Activated T-helper 1 cell treated with anti-CD3 and anti-CD28 coated beads, Interleukin-2, amount 50 U/mL, for 16 hours (primary cell): ENCODE data around the gene SSTR5.
"Not testable (repeated sequence)": the region's sequence is repeated elsewhere in the genome, so short reads cannot be mapped to it uniquely, and the experiment has no call there.

Experiments used
- DNase-seq, 2 donors: peaks; one replicate each; pipeline ENCODE4 v3.0.0-alpha.2; 2020; ENCODE audit warnings: low read depth in 1 of 2, low spot score in 1 of 2

The SSTR5 gene

GRCh38 chr16:1090620-1091587, 18.4 kb downstream of the SSTR5 start:
- no peak for DNase-seq

DNA sequence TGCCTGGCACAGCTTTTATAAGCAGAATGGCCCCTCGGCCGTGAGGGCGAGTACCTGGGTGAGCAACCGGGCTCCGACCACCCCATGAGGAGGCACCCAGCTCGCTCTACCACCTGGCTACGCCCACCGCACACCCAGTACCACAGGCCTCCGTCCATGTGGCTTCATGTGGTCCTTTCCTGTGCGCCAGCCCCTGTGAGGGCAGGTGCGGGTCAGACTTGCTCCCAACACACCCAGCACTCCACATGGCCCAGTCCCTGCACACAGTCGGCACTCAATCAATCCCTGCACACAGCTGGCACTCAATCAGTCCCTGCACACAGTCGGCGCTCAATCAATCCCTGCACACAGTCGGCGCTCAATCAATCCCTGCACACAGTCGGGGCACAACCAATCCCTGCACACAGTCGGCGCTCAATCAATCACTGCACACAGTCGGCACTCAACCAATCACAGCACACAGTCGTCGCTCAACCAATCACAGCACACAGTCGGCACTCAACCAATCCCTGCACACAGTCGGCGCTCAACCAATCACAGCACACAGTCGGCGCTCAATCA, 19.5 kb downstream of the SSTR5 start:
- no peak for DNase-seq

DNA sequence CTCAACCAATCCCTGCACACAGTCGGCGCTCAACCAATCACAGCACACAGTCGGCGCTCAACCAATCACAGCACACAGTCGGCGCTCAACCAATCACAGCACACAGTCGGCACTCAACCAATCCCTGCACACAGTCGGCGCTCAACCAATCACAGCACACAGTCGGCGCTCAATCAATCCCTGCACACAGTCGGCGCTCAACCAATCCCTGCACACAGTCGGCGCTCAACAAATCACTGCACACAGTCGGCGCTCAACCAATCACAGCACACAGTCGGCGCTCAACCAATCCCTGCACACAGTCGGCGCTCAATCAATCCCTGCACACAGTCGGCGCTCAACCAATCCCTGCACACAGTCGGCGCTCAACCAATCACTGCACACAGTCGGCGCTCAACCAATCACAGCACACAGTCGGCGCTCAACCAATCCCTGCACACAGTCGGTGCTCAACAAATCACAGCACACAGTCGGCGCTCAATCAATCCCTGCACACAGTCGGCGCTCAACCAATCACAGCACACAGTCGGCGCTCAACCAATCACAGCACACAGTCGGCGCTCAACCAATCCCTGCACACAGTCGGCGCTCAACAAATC, 20.2 kb downstream of the SSTR5 start:
- DNase-seq: not testable (repeated sequence)

DNA sequence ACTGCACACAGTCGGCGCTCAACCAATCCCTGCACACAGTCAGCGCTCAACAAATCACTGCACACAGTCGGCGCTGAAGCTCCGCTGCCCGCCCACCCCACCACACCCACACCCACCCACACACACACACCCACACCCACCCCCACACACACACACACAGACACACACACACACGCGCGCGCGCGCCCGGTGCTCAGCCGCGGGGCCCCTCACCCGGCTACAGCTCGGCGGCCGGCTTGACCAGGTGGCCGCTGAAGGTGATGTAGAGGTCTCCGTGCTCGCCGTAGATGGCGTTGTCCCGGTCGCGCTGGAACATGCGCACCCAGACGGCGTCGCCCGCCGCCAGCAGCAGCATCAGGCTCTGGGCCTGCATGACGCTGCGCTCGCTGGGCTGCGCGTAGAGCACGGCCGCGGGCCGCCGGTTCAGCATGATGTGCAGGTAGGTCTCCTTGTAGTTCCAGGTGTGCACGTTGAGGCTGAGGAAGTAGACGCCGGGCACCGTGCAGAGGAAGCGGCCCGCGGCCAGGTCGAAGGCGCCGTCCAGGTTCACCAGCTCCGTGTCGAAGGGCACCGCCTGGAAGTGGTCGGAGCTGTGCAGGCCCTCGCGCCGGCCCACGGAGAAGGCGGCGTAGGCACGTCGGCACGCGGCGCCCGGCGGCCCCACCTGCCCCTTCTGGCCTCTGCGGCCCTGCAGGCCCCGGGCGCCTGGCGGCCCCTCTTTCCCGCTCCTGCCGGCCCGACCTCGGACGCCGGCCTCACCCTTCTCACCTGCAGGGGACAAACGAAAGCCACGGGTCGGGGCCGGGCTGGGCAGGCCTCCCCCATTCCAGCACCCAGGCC, 21.0 kb downstream of the SSTR5 start:
- no peak for DNase-seq

DNA sequence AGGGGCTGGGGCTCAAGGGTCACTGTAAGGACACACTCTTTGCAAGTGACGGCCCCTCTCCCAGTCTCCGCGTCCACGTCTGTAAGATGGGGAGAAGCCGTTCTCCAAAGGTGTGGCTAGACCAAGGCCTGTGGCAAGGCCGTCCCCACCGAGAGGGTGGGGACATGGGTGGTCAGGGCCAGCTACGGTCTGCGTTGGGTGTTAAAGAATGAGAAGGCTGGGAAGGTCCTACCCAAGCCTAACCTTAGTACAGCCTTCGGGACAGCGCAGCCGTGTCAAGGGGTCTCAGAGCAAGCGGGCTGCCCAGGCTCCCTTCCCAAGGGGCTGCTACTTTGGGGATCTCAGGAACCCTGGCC, 21.6 kb downstream of the SSTR5 start:
- DNase-seq: no peak

DNA sequence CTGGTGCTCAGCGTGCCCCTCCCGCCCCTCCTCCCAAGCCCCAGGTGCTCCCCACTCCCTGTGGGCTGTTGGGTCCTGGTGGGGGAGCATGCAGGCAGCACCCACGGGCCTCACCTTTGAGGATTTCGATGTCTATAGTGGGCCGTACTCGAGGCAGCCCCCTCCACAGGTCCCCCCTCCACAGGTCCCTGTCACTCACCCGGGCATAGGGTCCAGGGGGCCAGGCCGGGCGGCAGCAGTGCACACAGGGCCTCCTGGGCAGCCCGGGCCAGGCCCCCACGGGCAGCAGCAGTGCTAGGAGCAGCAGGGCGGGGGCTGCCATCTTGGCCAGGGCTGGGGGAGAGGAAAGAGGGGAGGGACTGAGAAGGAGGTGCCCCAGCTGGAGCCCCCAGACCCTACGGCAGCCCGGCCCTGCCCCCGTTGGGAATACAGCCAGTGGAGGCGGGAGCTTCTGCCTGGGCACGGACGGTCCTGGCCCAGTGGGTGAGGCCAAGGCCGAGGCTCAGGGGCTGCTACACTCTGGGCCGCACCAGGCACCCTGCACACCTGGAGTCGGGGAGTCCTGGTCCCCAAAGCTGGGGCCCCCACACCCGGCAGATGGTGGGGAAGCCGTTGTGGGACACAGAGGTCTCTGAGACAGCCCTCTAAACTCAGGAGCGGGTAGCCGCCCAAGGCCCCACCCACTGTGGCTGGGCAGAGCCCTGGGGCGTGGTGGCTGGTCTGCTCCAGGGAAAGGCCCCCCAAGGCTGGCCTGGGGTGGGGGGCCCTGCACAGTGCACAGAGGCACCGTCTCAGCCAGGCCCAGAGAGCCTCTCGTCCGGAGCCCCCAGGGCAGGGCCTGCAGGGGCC, 22.3 kb downstream of the SSTR5 start:
- DNase-seq: no peak

DNA sequence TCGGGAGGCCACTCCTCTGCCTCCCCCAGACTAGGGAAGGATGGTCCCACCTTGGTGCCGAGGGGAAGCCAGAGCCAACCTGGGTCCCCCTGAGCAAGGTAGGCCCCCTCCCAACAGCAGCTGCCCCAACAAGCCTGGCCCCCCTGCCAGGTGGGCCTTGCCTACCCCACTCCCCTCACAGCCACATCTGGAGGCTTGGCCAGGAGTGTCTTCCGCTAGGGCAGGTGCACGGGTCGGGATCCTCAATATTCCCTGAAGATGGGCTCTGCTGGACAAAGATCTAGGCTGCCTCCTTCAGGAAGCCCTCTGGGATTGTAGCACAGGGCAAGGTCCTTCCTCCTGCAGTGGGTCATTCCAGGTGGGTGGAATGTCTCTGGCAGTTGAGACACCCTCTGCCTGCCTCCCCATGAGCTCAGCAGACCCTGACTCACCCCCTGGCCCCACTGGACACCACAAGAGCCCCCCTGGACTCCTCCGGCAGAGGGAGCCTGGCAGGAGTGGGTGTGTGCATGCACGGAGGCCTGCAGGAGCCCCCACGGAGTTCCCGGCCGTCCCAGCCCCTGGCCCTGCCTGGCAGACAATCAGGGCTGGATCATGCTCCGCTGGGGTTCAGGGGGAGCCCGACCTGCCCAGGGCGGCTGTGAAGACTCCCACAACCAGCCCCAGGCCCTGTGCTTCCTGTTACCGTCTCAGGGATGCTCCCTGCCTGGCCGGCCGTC, 23.1 kb downstream of the SSTR5 start:
- no peak for DNase-seq

DNA sequence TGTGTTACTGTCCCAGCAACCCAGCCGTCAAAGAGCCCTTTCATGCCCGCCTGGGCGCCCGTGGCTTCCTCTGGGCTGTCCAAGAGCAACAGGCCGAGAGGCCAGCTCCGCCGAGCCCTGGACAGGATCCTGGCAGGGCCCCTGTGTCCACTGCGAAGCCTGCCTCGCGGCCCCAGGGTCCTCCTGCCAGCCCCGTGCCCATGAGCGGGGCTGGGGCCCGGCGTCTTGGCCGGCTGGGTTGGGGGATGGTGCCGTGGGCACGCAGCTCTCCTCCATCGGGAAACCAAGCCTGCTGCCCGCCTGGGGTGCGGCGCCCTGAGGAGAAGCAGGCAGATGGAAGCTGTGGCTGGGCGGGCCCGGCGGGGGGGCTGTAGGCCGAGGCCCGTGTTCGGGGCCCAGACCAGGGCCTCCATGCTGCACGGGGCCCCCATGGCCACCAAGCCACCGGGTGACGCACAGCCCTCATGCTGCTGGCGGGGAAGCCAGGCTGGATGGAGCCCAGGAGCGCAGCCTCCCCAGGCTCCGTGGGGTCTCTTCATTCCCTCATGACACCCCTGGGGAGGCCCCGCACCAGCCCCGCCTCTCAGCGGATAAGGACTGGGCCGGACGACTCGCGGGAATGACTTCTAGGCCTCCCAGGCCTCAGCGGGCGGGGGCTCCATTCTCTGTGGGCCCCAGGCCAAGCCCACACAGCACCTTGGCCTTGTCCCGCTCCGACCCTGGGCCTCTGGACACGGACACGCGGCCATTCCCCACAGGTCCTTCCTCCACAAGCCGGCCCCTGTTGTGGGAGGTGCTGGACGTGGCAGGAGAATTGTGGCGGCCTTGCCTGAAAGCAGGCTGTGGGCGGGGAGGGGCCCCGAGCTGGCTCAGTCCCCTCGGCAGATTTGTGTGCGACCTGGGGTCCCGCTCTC, 23.9 kb downstream of the SSTR5 start, which contains the start of gene C1QTNF8:
Gene C1QTNF8 (minus strand): TSS at position 76 of the 914 bp plus-strand sequence. CDS start 1,322 bp downstream, outside the sequence.
- no peak for DNase-seq

DNA sequence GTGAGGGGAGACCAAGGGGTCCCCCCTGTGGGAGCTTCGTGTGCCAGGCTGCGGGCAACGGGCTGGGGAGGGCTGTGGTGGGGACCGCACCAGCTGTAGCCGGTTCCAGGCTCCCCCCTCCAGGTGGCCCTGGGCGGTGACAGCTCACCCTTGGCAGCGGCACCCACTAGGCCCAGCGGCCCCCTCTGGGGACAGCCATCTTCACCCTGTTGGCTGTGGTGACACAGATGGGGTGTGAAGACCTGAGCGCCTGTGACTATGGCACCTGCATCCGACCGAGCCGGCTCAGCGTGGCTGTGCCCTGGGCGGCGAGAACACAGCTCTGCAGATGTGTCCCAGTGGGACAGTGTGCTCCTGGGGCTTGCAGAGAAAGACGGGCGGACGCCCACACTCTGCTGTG, 24.6 kb downstream of the SSTR5 start:
- no peak for DNase-seq

DNA sequence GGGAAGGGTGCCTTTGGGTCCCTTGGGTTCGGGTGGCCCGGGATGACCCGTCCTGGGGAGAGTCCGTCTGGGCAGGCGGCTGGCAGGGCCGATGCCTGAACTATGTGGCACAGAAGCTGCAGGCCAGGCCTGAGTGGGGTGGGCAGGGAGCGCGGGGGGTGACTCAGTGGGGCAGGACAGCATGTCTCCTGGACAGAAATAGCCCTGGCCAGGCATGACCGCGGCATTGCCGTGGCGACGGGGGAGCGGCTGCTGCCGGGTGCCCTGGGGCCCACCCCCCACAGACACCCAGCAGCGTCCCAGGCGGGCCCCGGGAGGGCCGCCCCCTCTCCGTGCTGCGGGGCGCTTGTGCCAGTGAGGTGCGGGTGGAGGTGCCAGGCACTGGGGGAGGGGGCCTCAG, 25.3 kb downstream of the SSTR5 start:
- no peak for DNase-seq

DNA sequence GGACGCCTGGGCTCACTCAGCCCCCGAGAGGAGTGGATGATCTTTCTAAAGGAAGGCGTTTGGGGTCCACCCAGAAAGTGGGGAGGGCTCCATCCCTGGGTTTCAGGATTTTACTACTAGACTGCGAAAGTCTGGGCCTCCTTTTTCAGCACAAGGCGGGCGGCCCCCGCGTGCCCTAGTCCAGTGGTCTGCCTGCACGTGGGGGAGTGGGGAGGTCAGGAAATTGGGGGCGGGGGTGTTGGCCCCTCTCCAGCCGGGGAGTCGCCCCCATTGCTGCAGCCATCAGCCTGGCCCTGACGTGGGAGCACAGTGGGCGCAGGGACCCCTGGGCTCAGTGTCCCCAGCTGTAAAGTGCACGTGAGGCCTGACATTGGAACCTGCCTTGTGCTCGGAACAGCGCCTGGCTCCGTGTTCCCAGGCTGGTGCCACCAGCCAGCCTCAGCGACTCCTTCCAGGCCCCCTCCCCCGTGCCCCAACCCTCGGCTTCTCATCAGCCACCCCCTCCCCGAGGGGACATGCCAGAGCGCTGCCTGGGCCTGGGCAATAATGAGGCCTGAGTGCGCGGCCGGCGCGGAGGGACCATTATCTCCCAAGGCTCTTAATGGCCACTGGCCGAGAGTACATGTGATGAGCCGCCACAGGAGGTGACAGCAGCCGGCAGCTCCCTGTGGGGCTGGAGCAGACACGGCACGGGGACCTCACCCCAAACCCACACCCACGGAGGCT, 25.9 kb downstream of the SSTR5 start:
- DNase-seq: no peak

DNA sequence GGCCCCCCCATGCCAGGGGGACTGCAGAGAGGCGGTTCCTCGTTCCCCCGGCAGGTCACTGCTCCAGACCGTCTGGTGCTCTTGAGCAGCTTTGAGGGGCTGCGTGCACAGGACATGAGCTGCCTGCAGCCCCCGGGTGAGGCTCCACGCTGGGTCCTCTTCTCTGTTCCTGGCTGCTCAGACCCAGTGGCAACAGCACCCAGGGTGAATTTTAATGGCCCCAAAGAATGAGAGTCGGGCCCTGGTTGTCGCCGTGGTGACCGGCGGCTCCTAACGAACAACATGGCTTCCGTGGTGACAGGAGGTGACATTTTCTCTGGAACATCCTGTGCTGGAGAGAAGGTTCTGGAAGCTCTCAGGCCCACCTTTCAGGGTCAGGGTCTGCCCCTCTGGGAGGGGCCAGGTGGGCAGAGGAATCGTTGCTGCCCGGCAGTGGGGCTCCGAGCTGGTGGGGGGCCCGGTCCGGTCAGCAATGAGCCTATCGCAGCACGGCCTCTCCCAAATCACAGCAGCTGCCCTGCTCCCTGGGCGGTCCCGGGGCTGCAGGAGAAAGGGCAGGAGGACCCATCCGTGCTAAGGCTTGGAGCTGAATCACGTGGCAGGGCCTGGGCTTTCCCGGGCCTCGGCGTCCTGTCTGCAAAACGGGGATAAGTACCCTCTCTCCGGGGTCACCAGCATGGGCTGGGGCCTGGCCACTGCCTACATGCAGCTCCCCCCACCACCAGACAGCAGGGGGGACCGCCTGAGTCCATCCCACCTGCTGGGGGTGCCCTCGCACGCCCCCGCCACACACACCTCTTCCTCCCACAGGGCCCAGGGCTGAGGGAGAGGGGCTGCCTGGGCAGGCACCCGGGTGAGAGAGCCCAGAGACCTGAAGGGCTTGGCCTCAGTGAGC, 26.9 kb downstream of the SSTR5 start:
- DNase-seq: no peak

- DNase-seq: no peak
Measured at GRCh38 chr16:1100084-1100800, 27.7 kb downstream of the SSTR5 start.

DNA sequence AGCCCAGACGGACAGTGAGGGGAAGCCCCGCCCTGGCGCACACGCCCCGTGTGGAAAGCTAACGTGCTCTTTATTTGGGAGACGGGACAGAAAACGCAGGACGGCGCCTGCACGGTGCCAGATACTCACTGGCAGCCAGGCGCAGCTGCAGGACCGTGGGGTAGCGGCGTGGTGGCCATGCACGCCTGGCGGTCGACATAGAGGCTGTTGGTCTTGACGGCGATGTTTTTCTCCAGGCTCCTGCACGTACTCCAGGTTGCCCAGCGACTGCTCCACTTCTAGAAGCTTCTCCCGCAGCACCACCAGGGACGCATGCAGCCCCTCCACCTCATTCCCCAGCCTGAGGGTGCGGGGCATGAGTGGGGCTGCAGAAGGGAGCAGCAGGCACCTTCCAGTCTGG, 28.6 kb downstream of the SSTR5 start:
- no peak for DNase-seq

- no peak for DNase-seq
Measured at GRCh38 chr16:1101573-1102332, 29.2 kb downstream of the SSTR5 start.

DNA sequence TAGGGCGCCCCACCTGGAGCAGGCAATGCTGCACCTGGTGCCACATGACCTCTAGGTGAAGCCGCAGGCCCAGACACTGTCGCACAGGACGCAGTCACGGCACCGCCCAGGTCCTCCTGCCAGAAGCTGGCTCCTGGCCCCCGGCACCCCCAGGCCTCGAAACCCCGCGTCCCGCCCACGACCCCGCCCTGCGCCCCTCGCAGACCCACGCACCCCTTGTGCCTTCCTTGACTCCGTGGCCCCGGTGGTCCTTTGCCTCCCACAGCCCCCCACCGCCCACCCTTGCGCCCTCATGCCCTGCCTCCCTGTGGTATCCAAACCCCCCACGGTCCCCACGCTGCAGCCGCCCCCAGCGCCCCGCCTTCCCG, 29.8 kb downstream of the SSTR5 start:
- DNase-seq: no peak
